NCI-H1105 treated with DMSO at 0.1 percent for 48 hours (cell line): ENCODE measurements around the gene TEX13A.
"Not testable (repeated sequence)": the region's sequence is repeated elsewhere in the genome, so short reads cannot be mapped to it uniquely, and the experiment has no call there.

Experiments used
- DNase-seq: peaks from one replicate; lab custom pipeline; 2025; lab: John Stamatoyannopoulos, UW

TEX13A gene

GRCh38 chrX:105220636-105221035 lies at the start of gene TEX13A:
TEX13A (minus strand) TSS chrX:105220694; CDS start chrX:105220397, 297 bp downstream.
- no peak for DNase-seq

GRCh38 chrX:105269386-105269785 lies 48.9 kb upstream of the TEX13A start:
- DNase-seq, result no peak

GRCh38 chrX:105267167-105267566 lies 46.7 kb upstream of the TEX13A start:
- no peak for DNase-seq

GRCh38 chrX:105266456-105266855 lies 46.0 kb upstream of the TEX13A start:
- no peak for DNase-seq

- no peak for DNase-seq
Measured at GRCh38 chrX:105265093-105265492, 44.6 kb upstream of the TEX13A start.

- DNase-seq, result no peak
Measured at GRCh38 chrX:105263801-105264200, 43.3 kb upstream of the TEX13A start.

GRCh38 chrX:105263171-105263570 lies 42.7 kb upstream of the TEX13A start:
- DNase-seq, result no peak

- no peak for DNase-seq
Measured at GRCh38 chrX:105260291-105261043, 40.0 kb upstream of the TEX13A start.

GRCh38 chrX:105241056-105241455 lies 20.6 kb upstream of the TEX13A start:
- DNase-seq, result no peak

GRCh38 chrX:105237407-105237806 lies 16.9 kb upstream of the TEX13A start:
- DNase-seq, result not testable (repeated sequence)

- DNase-seq, result no peak
Measured at GRCh38 chrX:105229146-105229545, 8.7 kb upstream of the TEX13A start.

GRCh38 chrX:105228602-105229001 lies 8.1 kb upstream of the TEX13A start:
- DNase-seq, result no peak

GRCh38 chrX:105226499-105226898 lies 6.0 kb upstream of the TEX13A start:
- no peak for DNase-seq

- no peak for DNase-seq
Measured at GRCh38 chrX:105221374-105221773, 880 bp upstream of the TEX13A start.

- DNase-seq, result no peak
Measured at GRCh38 chrX:105219454-105220401, 766 bp downstream of the TEX13A start.

GRCh38 chrX:105211066-105211575 lies 9.4 kb downstream of the TEX13A start:
- DNase-seq, result no peak

GRCh38 chrX:105210258-105210657 lies 10.2 kb downstream of the TEX13A start:
- DNase-seq, result no peak

- no peak for DNase-seq
Measured at GRCh38 chrX:105209406-105209805, 11.1 kb downstream of the TEX13A start.

GRCh38 chrX:105191878-105192277 lies 28.6 kb downstream of the TEX13A start:
- DNase-seq, result peak; percentile 43

GRCh38 chrX:105190252-105190853 lies 30.1 kb downstream of the TEX13A start:
- peak; percentile 9 for DNase-seq

- no peak for DNase-seq
Measured at GRCh38 chrX:105189093-105189492, 31.4 kb downstream of the TEX13A start.

- DNase-seq, result no peak
Measured at GRCh38 chrX:105179644-105180043, 40.9 kb downstream of the TEX13A start.
